C4-2B (cell line): ENCODE results near the gene PSMD4.

Experiments used
- ZFX ChIP-seq: fragments of 450-650 bp; IDR thresholded peaks from 2 replicates; pipeline ENCODE4 v1.6.1; 2017
- TF ChIP-seq, protein P1 (sequence below): fragments of 450-650 bp; conservative IDR thresholded peaks from 2 replicates; pipeline ENCODE4 v1.5.1; 2017; ENCODE audit warnings: mild to moderate bottlenecking

DNA sequence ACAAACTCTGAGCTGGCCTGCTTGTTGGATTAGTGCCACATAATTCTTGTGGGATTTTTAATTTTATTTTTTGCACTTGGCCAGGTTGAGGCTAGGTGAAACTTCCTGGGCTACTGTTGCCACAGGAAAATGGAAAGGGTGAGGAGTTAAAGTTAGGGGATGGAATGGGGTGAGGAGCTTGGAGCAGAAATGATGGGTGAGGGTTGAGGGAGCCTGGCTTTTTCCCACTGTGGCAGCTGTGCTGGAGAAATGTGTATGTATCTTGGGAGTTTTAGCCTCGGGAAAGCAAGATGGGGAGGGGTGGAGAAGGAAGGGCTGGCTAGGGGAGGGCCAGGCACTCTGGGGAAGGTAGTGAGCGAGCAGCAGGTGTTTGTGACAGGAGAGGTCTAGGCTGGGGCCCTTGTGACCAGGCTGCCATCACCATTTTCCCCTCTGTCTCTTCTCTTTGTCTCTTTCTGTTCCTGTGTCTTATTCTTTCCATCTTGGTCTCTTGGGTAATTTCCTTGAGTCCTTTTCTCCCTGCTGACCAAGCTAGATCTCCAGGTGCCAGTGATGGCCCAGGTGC is 29.6 kb downstream of the PSMD4 start:
- TF ChIP-seq, protein P1, sequence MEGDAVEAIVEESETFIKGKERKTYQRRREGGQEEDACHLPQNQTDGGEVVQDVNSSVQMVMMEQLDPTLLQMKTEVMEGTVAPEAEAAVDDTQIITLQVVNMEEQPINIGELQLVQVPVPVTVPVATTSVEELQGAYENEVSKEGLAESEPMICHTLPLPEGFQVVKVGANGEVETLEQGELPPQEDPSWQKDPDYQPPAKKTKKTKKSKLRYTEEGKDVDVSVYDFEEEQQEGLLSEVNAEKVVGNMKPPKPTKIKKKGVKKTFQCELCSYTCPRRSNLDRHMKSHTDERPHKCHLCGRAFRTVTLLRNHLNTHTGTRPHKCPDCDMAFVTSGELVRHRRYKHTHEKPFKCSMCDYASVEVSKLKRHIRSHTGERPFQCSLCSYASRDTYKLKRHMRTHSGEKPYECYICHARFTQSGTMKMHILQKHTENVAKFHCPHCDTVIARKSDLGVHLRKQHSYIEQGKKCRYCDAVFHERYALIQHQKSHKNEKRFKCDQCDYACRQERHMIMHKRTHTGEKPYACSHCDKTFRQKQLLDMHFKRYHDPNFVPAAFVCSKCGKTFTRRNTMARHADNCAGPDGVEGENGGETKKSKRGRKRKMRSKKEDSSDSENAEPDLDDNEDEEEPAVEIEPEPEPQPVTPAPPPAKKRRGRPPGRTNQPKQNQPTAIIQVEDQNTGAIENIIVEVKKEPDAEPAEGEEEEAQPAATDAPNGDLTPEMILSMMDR, result no peak
- TF ChIP-seq ZFX, result no peak
